Stomach (tissue), 4 donors: ENCODE data around the gene DENND1B.

Experiments
- CTCF ChIP-seq, 7 experiments: fragments of 450-650 bp in 4 of 7; fragments of 200-600 bp in 3 of 7; sonication (generic) in 3 of 7; IDR thresholded peaks; one replicate each; pipeline ENCODE4 v1.5.1; 2016 to 2019; ENCODE audit warnings: antibody characterized with exemption in 7 of 7, control low read depth in 2 of 7, mild to moderate bottlenecking in 1 of 7
- POLR2A ChIP-seq, 4 donors: fragments of 450-650 bp; IDR thresholded peaks; one replicate each; pipeline ENCODE4 v1.6.1; 2016; ENCODE audit warnings: antibody characterized with exemption in 4 of 4, control low read depth in 2 of 4, mild to moderate bottlenecking in 1 of 4, moderate library complexity in 1 of 4

GRCh38 chr1:197637406-197637805 lies 137.9 kb downstream of the DENND1B start:
- TF ChIP-seq CTCF (IDR thresholded peaks at IDR 0.05) (no peak), POLR2A (IDR thresholded peaks at IDR 0.05) (no peak)
